ENCODE measurements around the gene PTPRD.

The PTPRD gene

GRCh38 chr9:10268531-10269485 lies 344.0 kb downstream of the PTPRD start:
- no peak for DNase-seq (ENCODE audit: low read depth)

- no peak for DNase-seq (ENCODE audit: low read depth)
Observed at GRCh38 chr9:10265153-10265631, 347.6 kb downstream of the PTPRD start.

GRCh38 chr9:10260501-10260900 lies 352.3 kb downstream of the PTPRD start:
- DNase-seq (ENCODE audit: low read depth): no peak

GRCh38 chr9:10259668-10260067 lies 353.1 kb downstream of the PTPRD start:
- DNase-seq (ENCODE audit: low read depth): no peak

GRCh38 chr9:10255758-10256157 lies 357.0 kb downstream of the PTPRD start:
- no peak for DNase-seq (ENCODE audit: low read depth)

GRCh38 chr9:10254338-10254737 lies 358.5 kb downstream of the PTPRD start:
- no peak for DNase-seq (ENCODE audit: low read depth)

- DNase-seq (ENCODE audit: low read depth): no peak
Observed at GRCh38 chr9:10253341-10253740, 359.5 kb downstream of the PTPRD start.

GRCh38 chr9:10252174-10252573 lies 360.6 kb downstream of the PTPRD start:
- DNase-seq (ENCODE audit: low read depth): no peak

- DNase-seq (ENCODE audit: low read depth): no peak
Observed at GRCh38 chr9:10251490-10251889, 361.3 kb downstream of the PTPRD start.

GRCh38 chr9:10250219-10250618 lies 362.6 kb downstream of the PTPRD start:
- DNase-seq (ENCODE audit: low read depth): no peak

- no peak for DNase-seq (ENCODE audit: low read depth)
Observed at GRCh38 chr9:10248890-10249289, 363.9 kb downstream of the PTPRD start.

GRCh38 chr9:10242255-10242654 lies 370.5 kb downstream of the PTPRD start:
- DNase-seq (ENCODE audit: low read depth): no peak

GRCh38 chr9:10238087-10238486 lies 374.7 kb downstream of the PTPRD start:
- DNase-seq (ENCODE audit: low read depth): no peak

GRCh38 chr9:10237584-10237983 lies 375.2 kb downstream of the PTPRD start:
- no peak for DNase-seq (ENCODE audit: low read depth)

- no peak for DNase-seq (ENCODE audit: low read depth)
Observed at GRCh38 chr9:10236161-10236560, 376.6 kb downstream of the PTPRD start.

- DNase-seq (ENCODE audit: low read depth): no peak
Observed at GRCh38 chr9:10235376-10235775, 377.4 kb downstream of the PTPRD start.

GRCh38 chr9:10232352-10232930 lies 380.4 kb downstream of the PTPRD start:
- no peak for DNase-seq (ENCODE audit: low read depth)

- DNase-seq (ENCODE audit: low read depth): no peak
Observed at GRCh38 chr9:10230512-10230911, 382.3 kb downstream of the PTPRD start.

- no peak for DNase-seq (ENCODE audit: low read depth)
Observed at GRCh38 chr9:10228082-10228481, 384.7 kb downstream of the PTPRD start.

GRCh38 chr9:10226996-10227395 lies 385.8 kb downstream of the PTPRD start:
- DNase-seq (ENCODE audit: low read depth): no peak

GRCh38 chr9:10212702-10213101 lies 400.1 kb downstream of the PTPRD start:
- no peak for DNase-seq (ENCODE audit: low read depth)

- no peak for DNase-seq (ENCODE audit: low read depth)
Observed at GRCh38 chr9:10208691-10209069, 404.1 kb downstream of the PTPRD start.

GRCh38 chr9:10204276-10204675 lies 408.5 kb downstream of the PTPRD start:
- DNase-seq (ENCODE audit: low read depth): no peak

Data from GM04504 (cell line).